Neural cell (in vitro differentiated cells): Measurements from ENCODE around the gene MIOS.

Experiments
- CTCF ChIP-seq: fragments of 450-650 bp; IDR thresholded peaks from 2 replicates; pipeline ENCODE4 v1.5.1; 2014; ENCODE audit warnings: antibody characterized with exemption, mild to moderate bottlenecking, moderate library complexity; ENCODE audit not compliant: poor library complexity, severe bottlenecking
- EP300 ChIP-seq: fragments of 450-650 bp; conservative IDR thresholded peaks from 2 replicates; pipeline ENCODE4 v1.6.1; 2014; ENCODE audit warnings: antibody characterized with exemption, mild to moderate bottlenecking, moderate library complexity; ENCODE audit not compliant: poor library complexity, severe bottlenecking
- EZH2 ChIP-seq: fragments of 200-600, 300-800 bp; shearing (Covaris generic), sonication (generic); IDR thresholded peaks from 2 replicates; pipeline ENCODE4 v1.6.1; 2014; ENCODE audit warnings: antibody characterized with exemption, low read length, borderline replicate concordance, mild to moderate bottlenecking; ENCODE audit not compliant: insufficient read depth, poor library complexity, severe bottlenecking
- POLR2AphosphoS5 ChIP-seq: IDR thresholded peaks from 2 replicates; pipeline ENCODE4 v1.6.1; 2012
- SMC3 ChIP-seq: fragments of 450-650 bp; conservative IDR thresholded peaks from 2 replicates; pipeline ENCODE4 v1.6.1; 2014; ENCODE audit warnings: antibody characterized with exemption, mild to moderate bottlenecking, moderate library complexity; ENCODE audit not compliant: poor library complexity
- TF ChIP-seq, protein P1 (sequence below): IDR thresholded peaks from 2 replicates; pipeline ENCODE4 v1.6.1; 2012; ENCODE audit warnings: borderline replicate concordance

DNA sequence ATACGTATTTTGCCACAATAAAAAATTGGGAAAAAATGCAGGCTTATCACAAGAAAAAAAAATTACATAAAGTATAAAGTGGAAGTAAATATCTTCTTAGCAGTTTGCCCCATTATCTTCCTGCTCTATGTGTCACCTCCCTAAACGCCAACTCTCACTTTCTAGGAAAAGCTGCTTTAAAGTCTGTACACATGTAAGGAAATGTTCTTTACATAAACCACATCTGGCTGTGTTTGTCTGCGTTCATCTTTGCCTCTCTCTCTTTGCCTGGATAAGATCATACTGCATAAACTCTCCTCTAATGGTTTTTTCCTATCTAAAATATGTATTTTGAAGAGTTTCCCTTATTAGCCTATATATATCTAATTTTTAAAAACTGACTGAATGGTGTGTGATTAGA lies 50.9 kb downstream of the MIOS start:
- TF ChIP-seq CTCF, result no peak
- TF ChIP-seq EZH2, result no peak
- TF ChIP-seq EP300, result no peak
- TF ChIP-seq POLR2AphosphoS5, result no peak
- no peak for TF ChIP-seq SMC3
- TF ChIP-seq, protein P1, sequence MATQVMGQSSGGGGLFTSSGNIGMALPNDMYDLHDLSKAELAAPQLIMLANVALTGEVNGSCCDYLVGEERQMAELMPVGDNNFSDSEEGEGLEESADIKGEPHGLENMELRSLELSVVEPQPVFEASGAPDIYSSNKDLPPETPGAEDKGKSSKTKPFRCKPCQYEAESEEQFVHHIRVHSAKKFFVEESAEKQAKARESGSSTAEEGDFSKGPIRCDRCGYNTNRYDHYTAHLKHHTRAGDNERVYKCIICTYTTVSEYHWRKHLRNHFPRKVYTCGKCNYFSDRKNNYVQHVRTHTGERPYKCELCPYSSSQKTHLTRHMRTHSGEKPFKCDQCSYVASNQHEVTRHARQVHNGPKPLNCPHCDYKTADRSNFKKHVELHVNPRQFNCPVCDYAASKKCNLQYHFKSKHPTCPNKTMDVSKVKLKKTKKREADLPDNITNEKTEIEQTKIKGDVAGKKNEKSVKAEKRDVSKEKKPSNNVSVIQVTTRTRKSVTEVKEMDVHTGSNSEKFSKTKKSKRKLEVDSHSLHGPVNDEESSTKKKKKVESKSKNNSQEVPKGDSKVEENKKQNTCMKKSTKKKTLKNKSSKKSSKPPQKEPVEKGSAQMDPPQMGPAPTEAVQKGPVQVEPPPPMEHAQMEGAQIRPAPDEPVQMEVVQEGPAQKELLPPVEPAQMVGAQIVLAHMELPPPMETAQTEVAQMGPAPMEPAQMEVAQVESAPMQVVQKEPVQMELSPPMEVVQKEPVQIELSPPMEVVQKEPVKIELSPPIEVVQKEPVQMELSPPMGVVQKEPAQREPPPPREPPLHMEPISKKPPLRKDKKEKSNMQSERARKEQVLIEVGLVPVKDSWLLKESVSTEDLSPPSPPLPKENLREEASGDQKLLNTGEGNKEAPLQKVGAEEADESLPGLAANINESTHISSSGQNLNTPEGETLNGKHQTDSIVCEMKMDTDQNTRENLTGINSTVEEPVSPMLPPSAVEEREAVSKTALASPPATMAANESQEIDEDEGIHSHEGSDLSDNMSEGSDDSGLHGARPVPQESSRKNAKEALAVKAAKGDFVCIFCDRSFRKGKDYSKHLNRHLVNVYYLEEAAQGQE, result no peak
